ENCODE measurements around the gene LRRN4CL. TPM values are rescaled to one million over a fixed set of nuclear protein-coding genes. Genes with fewer than 3 reads are reported as not detected.

The LRRN4CL gene
- total and polyA plus RNA-seq, 2 of the 8 experiments (the other 6 are each of a cell fraction or from before 2014, with no cell fraction given) = 0.05 to 0.26 TPM

DNA sequence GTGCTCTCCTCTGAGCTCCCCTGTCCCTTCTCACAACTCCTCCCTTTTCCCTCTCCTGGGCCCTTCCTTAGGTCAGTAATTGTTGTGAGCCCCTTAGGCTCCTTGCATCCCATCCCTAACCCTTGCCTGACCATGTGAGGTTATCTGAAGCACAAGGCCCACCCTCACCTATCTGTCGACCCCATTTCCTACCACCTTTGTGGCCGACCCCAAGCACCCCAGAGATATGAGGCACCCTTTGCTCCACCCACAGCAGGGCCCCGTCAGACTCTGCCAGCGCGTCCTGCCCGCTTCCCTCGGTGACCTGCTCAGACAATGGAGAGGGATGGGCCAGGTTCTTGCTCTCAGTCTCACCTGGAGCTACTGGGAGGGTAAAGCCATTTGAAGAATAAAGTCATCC is 19.5 kb upstream of the LRRN4CL start:
- Histone ChIP-seq H2BK12ac (ENCODE audit: low read depth, low read length) (peak overlapping the region; percentile 85; the same call in 1 of the 2 replicates), H3K4me1 (replicated peaks in 1 of 4; ENCODE audit: control insufficient read depth in 3 of 4, insufficient read depth in 4 of 4, low read length in 3 of 4) (peaks cover 7 to 34% (median 20%) of the 10 kb centered on the region in 4 experiments), H2BK120ac (replicated peaks; ENCODE audit: low read depth, low read length) (no peak overlapping the region), H3K79me1 (ENCODE audit: low read depth, low read length) (no peaks in the 10 kb centered on the region; the same call in 1 of the 2 replicates), H2AK5ac (ENCODE audit: low read depth, low read length) (peak overlapping the region; percentile 25; the same call in 1 of the 2 replicates), H3K79me2 (ENCODE audit: control insufficient read depth in 1 of 2, insufficient read depth in 2 of 2, low read length in 2 of 2) (peaks cover 0 to 9% of the 10 kb centered on the region in 2 experiments; a peak in 1 of 4 replicates), H3K23ac (ENCODE audit: insufficient read length) (no peak overlapping the region), H3K23me2 (ENCODE audit: low read depth, low read length) (peaks cover 22% of the 10 kb centered on the region), H3K9me3 (ENCODE audit: insufficient read depth in 2 of 2, low read depth in 1 of 2, low read length in 1 of 2) (no peaks in the 10 kb centered on the region), H3K27me3 (replicated peaks in 1 of 4; ENCODE audit: control insufficient read depth in 3 of 4, extremely low read depth in 1 of 4, insufficient read depth in 3 of 4, low read length in 3 of 4) (no peaks in the 10 kb centered on the region), H3K9ac (replicated peaks in 1 of 4; ENCODE audit: extremely low read depth in 1 of 4, low read depth in 3 of 4, low read length in 3 of 4) (peak overlapping the region; percentile 61 to 81 (median 70); a peak in 6 of 7 replicates), H2BK15ac (ENCODE audit: low read length) (0 out of 2 replicates have a peak overlapping the region, but pooled peaks have one; percentile 50), H2BK20ac (ENCODE audit: low read length) (no peak overlapping the region), H2AFZ (ENCODE audit: low read length) (peak overlapping the region; percentile 33; the same call in 1 of the 2 replicates), H3K4me2 (ENCODE audit: insufficient read depth in 1 of 2, low read depth in 2 of 2, low read length in 2 of 2) (peak overlapping the region; percentile 99), H3K4me3 (ENCODE audit: extremely low read depth in 1 of 4, insufficient read depth in 2 of 4, low read depth in 3 of 4, low read length in 4 of 4) (peak overlapping the region; percentile 68 to 89 (median 84)), H3K27ac (ENCODE audit: low read depth, low read length) (peak overlapping the region; percentile 78; the same call in 1 of the 2 replicates), H3K18ac (ENCODE audit: extremely low read depth, low read length) (peak overlapping the region; percentile 79; the same call in 1 of the 2 replicates), H4K20me1 (replicated peaks in 1 of 2; ENCODE audit: control insufficient read depth in 1 of 2, insufficient read depth in 2 of 2, low read length in 2 of 2) (no peaks in the 10 kb centered on the region), H3K36me3 (ENCODE audit: control insufficient read depth in 2 of 4, insufficient read depth in 4 of 4, low read length in 3 of 4) (peaks cover 12 to 33% (median 17%) of the 10 kb centered on the region in 4 experiments), H4K91ac (replicated peaks; ENCODE audit: insufficient read length, low read length) (peak overlapping the region; percentile 45), H4K8ac (ENCODE audit: extremely low read depth, insufficient read depth, low read length) (peak overlapping the region; percentile 100; the same call in 1 of the 2 replicates), H4K5ac (ENCODE audit: insufficient read length, low read depth, low read length) (peak overlapping the region; percentile 14), H3K14ac (ENCODE audit: insufficient read length) (no peak overlapping the region), H2BK5ac (ENCODE audit: low read depth, low read length) (peak overlapping the region; percentile 82), H3K56ac (replicated peaks; ENCODE audit: insufficient read length, low read depth, low read length) (no peak overlapping the region), H3K4ac (replicated peaks; ENCODE audit: insufficient read length, low read depth, low read length) (no peak overlapping the region)
- POLR2A ChIA-PET (ENCODE audit: partially characterized antibody) = interaction anchor here (0.6 to 61.4 kb wide), 33 partner anchors 9 to 172 kb away, joined by 3 to 2041 read pairs (median 8); partner anchors contain the start of genes B3GAT3, C11orf98, CSKMT and EEF1G
- CTCF ChIA-PET (ENCODE audit: partially characterized antibody) = interaction anchor here (0.6 to 3.8 kb wide), 10 partner anchors 12 to 365 kb away, joined by 3 to 21 read pairs (median 4); partner anchors contain the start of genes LBHD1, UBXN1, UQCC3 and ZBTB3
- TF ChIP-seq PHF8 (conservative IDR thresholded peaks at IDR 0.05; ENCODE audit: low read depth, low read length) = 0 out of 2 replicates have a peak, but pooled peaks have one; percentile 23
- 0 out of 2 replicates have a peak, but pooled peaks have one; percentile 13 for TF ChIP-seq SUZ12 (IDR thresholded peaks at IDR 0.05; ENCODE audit: low read length)
- TF ChIP-seq CHD1 (IDR thresholded peaks at IDR 0.05; ENCODE audit: low read depth, low read length) = no peak
- peak in 1 of 2 experiments; percentile 69 for DNase-seq (ENCODE audit: low read depth in 1 of 2, low spot score in 2 of 2)
- 7% methylated on average over 7 of the region's 7 CpGs; no CpG with 5 or more reads in 1 of the 2 experiments for WGBS, 2 experiments (ENCODE audit: extremely low coverage in 1 of 2, insufficient coverage in 1 of 2, insufficient read length in 1 of 2, insufficient replicate concordance in 2 of 2, low coverage in 1 of 2, low lambda C conversion rate in 2 of 2, missing lambda C conversion rate in 1 of 2)
- FAIRE-seq = no peak

Measured in H1 (cell line).